CMK (cell line): ENCODE measurements around the gene SPG7.
A peak's percentile ranks its signal among the peaks of the same experiment; 100 is the strongest.
"Not testable (repeated sequence)": the region's sequence is repeated elsewhere in the genome, so short reads cannot be mapped to it uniquely, and the experiment has no call there.

Experiments
- DNase-seq: peaks from one replicate; pipeline ENCODE4 v3.0.0-alpha.2; 2010; ENCODE audit warnings: low read depth

SPG7 gene

DNA sequence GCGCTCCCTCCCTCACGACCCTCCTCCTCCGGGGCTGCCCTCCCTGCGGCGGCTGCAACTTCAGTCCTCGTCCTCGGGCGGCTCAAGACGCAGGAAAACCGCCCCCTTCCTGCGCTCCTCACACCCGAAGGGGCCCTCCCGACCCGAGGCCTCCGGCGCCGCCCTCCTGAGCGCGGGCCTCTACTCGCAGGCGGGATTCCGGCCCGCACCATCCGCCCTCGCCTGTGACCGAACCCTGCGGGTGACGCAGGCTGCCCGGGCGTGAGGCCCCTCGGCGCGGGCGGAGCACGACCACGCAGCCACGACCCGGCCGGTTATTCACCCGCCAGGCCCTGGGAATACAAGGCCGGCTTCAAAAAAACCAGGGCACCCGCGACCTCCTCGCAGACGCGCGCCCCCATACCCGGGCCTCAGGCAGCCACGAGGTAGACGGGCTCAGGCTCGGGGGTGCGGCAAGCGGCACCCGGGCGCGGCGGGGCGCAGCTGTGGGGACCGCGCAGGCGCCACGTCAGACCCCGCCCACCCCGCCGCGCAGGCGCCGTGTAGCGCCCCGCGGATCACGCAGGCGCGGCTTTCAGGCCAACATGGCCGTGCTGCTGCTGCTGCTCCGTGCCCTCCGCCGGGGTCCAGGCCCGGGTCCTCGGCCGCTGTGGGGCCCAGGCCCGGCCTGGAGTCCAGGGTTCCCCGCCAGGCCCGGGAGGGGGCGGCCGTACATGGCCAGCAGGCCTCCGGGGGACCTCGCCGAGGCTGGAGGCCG, at the start of gene SPG7:
SPG7 (plus strand) TSS at position 570 of the 757 bp plus-strand sequence; CDS start at position 585, 15 bp downstream.
- peak; percentile 79 for DNase-seq

- DNase-seq: no peak
Measured at GRCh38 chr16:89458551-89458950, 49.7 kb upstream of the SPG7 start.

- no peak for DNase-seq
Measured at GRCh38 chr16:89458967-89459366, 49.2 kb upstream of the SPG7 start.

GRCh38 chr16:89460556-89460955, 47.6 kb upstream of the SPG7 start:
- DNase-seq: no peak

DNA sequence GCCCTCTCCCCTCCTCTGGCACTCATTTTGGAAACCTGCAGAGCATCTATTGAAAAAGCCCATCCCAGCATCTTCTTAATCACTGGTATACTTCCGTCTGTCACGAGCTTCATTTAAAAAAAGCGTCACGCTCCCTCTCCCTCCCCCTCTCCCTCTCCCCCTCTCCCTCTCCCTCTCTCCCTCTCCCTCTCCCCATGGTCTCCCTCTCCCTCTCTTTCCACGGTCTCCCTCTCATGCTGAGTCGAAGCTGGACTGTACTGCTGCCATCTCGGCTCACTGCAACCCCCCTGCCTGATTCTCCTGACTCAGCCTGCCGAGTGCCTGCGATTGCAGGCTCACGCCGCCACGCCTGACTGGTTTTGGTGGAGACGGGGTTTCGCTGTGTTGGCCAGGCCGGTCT, 46.3 kb upstream of the SPG7 start:
- DNase-seq: not testable (repeated sequence)

DNA sequence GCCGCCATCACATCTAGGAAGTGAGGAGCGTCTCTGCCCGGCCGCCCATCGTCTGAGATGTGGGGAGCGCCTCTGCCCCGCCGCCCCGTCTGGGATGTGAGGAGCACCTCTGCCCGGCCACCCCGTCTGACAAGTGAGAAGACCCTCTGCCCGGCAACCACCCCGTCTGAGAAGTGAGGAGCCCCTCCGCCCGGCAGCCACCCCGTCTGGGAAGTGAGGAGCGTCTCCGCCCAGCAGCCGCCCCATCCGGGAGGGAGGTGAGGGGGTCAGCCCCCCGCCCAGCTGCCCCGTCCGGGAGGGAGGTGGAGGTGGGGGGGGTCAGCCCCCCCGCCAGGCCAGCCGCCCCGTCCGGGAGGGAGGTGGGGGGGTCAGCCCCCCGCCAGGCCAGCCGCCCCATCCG, 45.6 kb upstream of the SPG7 start:
- DNase-seq: not testable (repeated sequence)

DNA sequence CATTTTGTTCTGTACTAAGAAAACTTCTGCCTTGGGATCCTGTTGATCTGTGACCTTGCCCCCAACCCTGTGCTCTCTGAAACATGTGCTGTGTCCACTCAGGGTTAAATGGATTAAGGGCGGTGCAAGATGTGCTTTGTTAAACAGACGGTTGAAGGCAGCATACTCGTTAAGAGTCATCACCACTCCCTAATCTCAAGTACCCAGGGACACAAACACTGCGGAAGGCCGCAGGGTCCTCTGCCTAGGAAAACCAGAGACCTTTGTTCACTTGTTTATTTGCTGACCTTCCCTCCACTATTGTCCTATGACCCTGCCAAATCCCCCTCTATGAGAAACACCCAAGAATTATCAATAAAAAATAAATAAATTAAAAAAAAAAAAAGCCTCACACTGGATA, 44.9 kb upstream of the SPG7 start:
- DNase-seq: not testable (repeated sequence)

- no peak for DNase-seq
Measured at GRCh38 chr16:89466920-89467319, 41.3 kb upstream of the SPG7 start.

GRCh38 chr16:89467382-89467781, 40.8 kb upstream of the SPG7 start:
- DNase-seq: no peak

- DNase-seq: no peak
Measured at GRCh38 chr16:89472711-89473075, 35.5 kb upstream of the SPG7 start.

DNA sequence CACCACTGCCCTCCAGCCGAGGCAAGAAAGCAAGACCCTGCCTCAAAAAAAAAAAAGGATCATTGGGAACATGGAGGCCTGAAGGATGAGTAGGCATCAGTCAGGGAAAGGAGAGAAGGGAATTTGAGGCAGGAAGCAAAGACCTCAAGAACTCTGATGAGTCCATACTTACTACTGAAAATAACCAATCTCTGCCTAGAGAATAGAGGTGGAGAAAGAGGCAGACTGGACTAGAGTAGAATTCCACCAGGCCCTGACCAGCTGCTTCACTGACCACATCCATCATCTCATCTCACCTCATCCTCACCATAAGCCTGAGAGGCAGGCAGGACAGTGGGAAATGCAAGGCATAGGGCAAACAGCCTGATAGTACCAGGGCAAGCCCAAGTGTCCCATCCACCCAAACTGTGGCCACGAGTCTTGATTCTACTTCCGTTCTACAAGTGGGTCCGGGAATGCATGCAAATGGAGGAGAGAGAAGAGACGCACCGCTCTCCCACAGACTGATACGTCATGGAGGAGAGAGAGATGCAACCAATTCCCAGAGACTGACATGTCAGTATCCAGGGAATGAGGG, 35.0 kb upstream of the SPG7 start:
- DNase-seq: no peak

- no peak for DNase-seq
Measured at GRCh38 chr16:89473791-89474414, 34.3 kb upstream of the SPG7 start.

DNA sequence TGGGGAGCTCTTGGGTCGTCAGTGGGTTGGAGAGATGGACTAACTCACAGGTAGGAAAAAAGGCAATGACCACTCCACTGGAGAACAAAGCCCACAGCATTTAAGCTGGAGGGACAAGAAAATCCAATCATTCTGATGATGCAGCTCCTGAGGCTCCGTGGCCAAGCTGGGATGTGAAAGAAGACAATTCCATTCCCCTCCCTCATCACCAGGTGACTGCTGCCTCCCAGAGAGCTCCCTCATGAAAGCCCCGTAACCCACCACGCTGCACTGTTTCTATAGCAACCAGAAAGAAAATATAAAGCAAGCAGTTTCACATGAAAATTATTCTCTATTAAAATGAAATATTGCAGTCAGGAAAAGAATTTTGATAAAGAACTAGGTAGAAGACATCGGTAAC, 33.1 kb upstream of the SPG7 start:
- DNase-seq: no peak

DNA sequence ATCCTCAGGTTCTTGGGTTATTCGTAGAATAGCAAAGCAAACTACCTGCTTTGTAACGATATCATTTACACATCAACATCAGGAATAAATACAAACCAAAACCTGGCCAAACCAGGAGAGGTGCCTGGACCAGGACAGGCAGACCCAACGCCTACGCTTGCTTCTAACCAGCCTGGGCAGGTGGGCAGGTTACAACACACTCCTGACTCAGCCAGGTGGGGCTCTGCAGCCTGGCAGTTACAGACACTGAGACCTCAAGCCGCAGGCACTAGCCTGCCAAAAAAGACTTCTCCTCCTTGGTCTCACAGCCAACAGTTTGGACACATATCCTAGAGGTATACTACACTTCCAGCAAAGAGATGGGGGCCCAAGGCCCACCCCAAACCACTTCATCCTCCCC, 31.8 kb upstream of the SPG7 start:
- no peak for DNase-seq

- no peak for DNase-seq
Measured at GRCh38 chr16:89476811-89477261, 31.4 kb upstream of the SPG7 start.

DNA sequence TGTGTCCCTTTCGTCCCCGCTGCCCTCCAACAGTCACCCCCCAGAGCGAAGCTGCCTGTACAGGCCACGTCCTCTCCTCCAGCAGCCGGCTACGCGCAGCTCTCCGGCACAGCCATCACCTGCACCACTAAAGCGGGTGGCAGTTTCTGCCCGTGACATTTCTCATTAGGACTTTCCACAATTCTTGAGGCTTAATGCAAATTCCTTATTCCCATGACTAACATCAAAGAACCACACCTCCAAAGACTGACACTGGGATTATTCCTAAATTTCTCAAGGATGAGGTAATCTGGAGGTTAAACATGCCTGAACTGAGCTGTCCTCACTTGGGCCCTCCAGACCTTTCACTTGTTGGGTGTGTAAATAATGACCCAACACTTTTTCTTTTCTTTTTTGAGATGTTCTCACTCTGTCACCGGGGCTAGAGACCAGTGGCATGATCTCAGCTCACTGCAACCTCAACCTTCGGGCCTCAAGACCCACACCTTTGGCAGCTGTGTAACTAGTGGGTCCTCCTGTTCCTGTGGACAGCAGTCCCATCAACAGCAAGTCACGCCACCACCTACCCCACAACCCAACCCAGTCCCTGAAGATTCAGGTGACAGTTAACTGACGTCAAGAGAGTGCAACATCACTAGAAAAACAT, 29.5 kb upstream of the SPG7 start:
- DNase-seq: no peak

DNA sequence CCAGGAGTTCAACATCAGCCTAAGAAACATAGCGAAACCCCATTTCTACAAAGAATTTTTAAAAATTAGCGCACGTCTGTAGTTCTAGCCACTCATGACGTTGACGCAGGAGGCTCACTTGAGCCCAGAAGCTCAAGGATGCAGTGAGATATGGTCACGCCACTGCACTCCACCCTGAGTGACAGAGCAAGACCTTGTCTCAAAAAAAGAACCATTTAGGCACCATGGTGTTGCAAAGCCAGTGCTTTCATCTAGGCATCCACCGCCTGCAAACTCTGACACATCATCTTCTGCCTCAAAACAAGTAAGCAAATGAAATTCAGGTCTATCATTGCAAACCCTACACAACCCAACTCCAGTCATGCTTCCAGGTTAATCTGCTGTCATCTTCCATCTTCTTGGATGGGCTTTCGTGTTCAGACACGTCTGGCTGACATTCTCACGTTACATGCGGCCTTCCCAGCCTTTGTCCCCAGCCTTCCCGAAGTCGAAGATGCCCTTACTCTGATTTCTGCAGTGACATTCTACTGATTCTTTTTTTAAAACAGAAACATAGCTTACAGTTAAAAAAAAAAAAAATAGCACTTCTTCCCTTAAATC, 26.7 kb upstream of the SPG7 start:
- DNase-seq: no peak

DNA sequence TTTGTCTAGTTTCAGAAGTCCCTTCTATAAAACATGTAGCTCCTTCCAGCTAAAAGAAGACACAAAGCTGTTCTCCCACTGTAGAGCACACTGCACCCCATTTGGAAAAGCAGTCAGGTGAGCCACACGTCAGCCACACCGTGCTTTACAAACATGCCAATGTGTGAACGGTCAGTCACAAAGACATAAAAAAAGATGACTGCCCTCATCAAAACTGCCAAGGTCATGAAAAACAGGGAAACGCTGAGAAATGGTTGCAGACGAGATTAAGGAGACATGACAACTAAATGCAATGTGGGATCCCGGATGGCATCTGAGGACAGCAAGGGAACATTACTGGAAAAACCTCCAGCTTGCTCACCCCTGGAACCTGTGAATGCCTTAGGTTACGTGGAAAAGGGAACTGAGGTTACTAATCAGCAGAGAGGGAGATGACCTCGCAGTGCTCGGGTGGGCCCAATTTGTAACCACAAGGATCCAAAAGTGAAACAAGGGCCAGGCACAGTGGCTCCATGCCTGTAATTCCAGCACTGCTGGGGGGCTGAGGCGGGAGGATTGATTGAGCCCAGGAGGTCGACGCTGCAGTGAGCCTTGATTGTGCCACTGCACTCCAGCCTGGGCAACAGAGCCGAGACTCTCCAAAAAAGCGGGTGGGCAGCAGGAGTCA, 25.9 kb upstream of the SPG7 start:
- DNase-seq: no peak

- no peak for DNase-seq
Measured at GRCh38 chr16:89482817-89483205, 25.4 kb upstream of the SPG7 start.

- DNase-seq: no peak
Measured at GRCh38 chr16:89484041-89484501, 24.1 kb upstream of the SPG7 start.

DNA sequence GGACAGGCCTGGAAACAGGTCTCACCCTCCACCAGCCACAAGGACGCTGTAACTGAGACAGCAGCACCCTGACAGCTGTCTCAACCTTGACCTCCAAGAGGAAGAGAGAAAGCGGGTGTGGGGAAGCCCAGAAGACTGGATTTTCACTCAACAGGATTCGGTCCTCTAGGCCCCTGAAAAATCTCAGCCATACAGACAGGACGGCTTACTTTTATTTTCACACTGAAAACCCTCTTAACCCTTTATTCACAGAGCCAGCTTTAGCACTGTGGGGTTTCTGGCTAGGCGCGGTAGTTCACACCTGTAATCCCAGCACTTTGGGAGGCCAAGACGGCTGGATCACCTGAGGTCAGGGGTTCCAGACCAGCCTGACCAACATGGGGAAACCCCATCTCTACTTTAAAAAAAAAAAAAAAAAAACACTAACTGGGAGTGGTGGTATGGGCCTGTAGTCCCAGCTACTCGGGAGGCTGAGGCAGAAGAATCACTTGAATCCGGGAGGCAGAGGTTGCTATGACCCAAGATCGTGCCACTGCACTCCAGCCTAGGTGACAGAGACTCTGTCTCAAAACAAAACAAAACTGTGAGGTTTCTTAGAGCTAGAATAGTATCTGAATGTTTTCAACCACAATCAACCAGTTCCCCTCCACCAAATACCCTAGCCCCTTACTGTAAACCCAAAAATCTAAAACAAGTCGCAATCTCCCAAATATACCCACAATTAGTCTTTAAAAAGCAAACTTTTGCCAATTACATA, 23.1 kb upstream of the SPG7 start:
- DNase-seq: no peak
